Measurements from ENCODE around the gene TRIM28. TPM values are rescaled to one million over a fixed set of nuclear protein-coding genes. Genes with fewer than 3 reads are reported as not detected.

The TRIM28 gene
- total RNA-seq, 1 experiment from 2014 or later: 908 TPM

DNA sequence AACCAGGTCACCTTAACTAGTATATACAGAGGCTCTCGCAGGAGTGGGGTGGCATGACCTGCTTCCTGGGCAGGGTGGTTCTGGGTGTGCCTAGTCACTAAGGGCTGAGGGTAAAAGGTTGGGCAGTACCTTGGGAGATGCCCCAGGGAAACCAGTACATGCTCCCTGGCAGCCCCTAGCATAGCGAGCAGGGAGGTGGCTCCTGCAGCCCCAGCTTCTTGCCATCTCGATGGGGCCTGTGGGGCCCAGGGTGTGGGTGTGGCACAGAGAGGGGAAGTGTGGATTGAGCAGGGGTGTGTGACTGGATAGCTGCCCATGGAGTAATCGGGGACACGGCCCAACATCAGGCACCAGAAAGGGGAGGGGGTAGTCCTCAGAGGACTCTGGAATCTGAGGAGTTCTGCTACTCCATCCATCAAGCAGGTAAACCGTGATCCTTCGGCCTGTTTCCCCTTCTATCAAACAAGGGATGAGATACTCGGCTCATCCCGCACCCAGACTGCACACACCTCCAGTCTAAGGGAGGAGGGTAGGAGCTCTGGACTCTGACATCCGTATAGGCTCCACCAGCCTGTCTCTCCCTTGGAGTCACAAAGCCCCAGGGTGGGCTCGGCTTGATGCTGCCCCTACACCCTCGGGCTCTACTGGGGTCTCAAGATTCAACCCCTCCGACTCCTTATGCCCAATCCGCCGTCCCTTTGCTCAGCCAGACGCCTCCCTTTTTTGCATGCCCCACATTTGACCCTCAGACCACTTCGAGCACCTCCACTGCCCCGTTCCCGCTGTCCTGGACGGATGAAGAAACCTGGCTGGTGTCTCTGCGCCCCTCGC lies 25.4 kb upstream of the TRIM28 start:
- H2AFZ ChIP-seq (ENCODE audit: low read depth, low read length, poor library complexity, severe bottlenecking): no peak overlapping the region
- RAD21 ChIA-PET (ENCODE audit: low non-redundant PET in 1 of 2, low total read pairs in 2 of 2, uncharacterized antibody in 2 of 2, unreplicated experiment in 2 of 2): interaction anchor here in 1 of 2 experiments (2.2 kb wide), 1 partner anchor 36 kb away, joined by 6 read pairs; the partner anchor contains the start of gene CHMP2A

More for the DNA sequence above, 25.4 kb upstream of the TRIM28 start:
- peaks cover 15 to 42% of the 10 kb centered on the region in 2 experiments for H3K4me1 ChIP-seq (ENCODE audit: control insufficient read depth in 1 of 2, insufficient read depth in 2 of 2, low read length in 2 of 2)
- no TSS peak for BruUV-seq (replicated peaks)
- no peak for DNase-seq (ENCODE audit: low read depth, low spot score)
- no peaks in the 10 kb centered on the region for H4K20me1 ChIP-seq (ENCODE audit: insufficient read depth)
- H3K4me3 ChIP-seq (replicated peaks in 1 of 2; ENCODE audit: low read depth in 1 of 2, low read length in 2 of 2): peak overlapping the region; percentile 78 to 90
- H3K36me3 ChIP-seq (ENCODE audit: control insufficient read depth in 1 of 2, insufficient read depth in 2 of 2, low read length in 2 of 2): peaks cover 2 to 17% of the 10 kb centered on the region in 2 experiments; a peak in 2 of 4 replicates
- no peaks in the 10 kb centered on the region for H3K27me3 ChIP-seq (ENCODE audit: insufficient read depth, low read length)
- peak overlapping the region; percentile 91 for H3K27ac ChIP-seq (ENCODE audit: low read depth, low read length)
- TF ChIP-seq POLR2AphosphoS5 (IDR thresholded peaks at IDR 0.05; ENCODE audit: low read depth, low read length) (peak; percentile 63), RAD21 (IDR thresholded peaks at IDR 0.05; ENCODE audit: low read depth) (no peak), EZH2 (IDR thresholded peaks at IDR 0.05) (no peak), EGR1 (IDR thresholded peaks at IDR 0.05; ENCODE audit: low read depth) (no peak), CEBPB (IDR thresholded peaks at IDR 0.05; ENCODE audit: low read depth) (no peak), TCF7L2 (IDR thresholded peaks at IDR 0.05; ENCODE audit: borderline replicate concordance, extremely low read depth, insufficient read depth, insufficient read length) (no peak), CBX3 (IDR thresholded peaks at IDR 0.05; ENCODE audit: low read depth) (no peak), ZFX (IDR thresholded peaks at IDR 0.05) (no peak), POLR2A (IDR thresholded peaks at IDR 0.05; ENCODE audit: borderline replicate concordance, extremely low read depth, insufficient read depth, insufficient read length) (peak; percentile 32), SP1 (IDR thresholded peaks at IDR 0.05; ENCODE audit: low read depth) (no peak)
- TF ChIP-seq, protein P1, sequence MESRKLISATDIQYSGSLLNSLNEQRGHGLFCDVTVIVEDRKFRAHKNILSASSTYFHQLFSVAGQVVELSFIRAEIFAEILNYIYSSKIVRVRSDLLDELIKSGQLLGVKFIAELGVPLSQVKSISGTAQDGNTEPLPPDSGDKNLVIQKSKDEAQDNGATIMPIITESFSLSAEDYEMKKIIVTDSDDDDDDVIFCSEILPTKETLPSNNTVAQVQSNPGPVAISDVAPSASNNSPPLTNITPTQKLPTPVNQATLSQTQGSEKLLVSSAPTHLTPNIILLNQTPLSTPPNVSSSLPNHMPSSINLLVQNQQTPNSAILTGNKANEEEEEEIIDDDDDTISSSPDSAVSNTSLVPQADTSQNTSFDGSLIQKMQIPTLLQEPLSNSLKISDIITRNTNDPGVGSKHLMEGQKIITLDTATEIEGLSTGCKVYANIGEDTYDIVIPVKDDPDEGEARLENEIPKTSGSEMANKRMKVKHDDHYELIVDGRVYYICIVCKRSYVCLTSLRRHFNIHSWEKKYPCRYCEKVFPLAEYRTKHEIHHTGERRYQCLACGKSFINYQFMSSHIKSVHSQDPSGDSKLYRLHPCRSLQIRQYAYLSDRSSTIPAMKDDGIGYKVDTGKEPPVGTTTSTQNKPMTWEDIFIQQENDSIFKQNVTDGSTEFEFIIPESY (IDR thresholded peaks at IDR 0.05; ENCODE audit: extremely low read depth, insufficient replicate concordance, low read length): no peak
- TF ChIP-seq, protein P2, sequence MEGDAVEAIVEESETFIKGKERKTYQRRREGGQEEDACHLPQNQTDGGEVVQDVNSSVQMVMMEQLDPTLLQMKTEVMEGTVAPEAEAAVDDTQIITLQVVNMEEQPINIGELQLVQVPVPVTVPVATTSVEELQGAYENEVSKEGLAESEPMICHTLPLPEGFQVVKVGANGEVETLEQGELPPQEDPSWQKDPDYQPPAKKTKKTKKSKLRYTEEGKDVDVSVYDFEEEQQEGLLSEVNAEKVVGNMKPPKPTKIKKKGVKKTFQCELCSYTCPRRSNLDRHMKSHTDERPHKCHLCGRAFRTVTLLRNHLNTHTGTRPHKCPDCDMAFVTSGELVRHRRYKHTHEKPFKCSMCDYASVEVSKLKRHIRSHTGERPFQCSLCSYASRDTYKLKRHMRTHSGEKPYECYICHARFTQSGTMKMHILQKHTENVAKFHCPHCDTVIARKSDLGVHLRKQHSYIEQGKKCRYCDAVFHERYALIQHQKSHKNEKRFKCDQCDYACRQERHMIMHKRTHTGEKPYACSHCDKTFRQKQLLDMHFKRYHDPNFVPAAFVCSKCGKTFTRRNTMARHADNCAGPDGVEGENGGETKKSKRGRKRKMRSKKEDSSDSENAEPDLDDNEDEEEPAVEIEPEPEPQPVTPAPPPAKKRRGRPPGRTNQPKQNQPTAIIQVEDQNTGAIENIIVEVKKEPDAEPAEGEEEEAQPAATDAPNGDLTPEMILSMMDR (IDR thresholded peaks at IDR 0.05 in 2 of 3, conservative IDR thresholded peaks at IDR 0.05 in 1 of 3; ENCODE audit: borderline replicate concordance in 1 of 3, insufficient read depth in 1 of 3, low read depth in 2 of 3, low read length in 2 of 3): no peak
- H3K9ac ChIP-seq (ENCODE audit: low read length): peak overlapping the region; percentile 84
- H3K9me3 ChIP-seq (ENCODE audit: control insufficient read depth in 1 of 2, insufficient read depth in 1 of 2, low read depth in 1 of 2, low read length in 2 of 2): no peaks in the 10 kb centered on the region
- ATAC-seq: no peak
- no peaks in the 10 kb centered on the region for H3K9me2 ChIP-seq (ENCODE audit: insufficient read depth)
- peak overlapping the region; percentile 91 for H3K4me2 ChIP-seq (ENCODE audit: low read length)
- CTCF ChIA-PET: interaction anchor here (0.5 to 3.3 kb wide), 11 partner anchors 11 to 290 kb away, joined by 3 to 20 read pairs (median 4); partner anchors contain the start of genes CHMP2A, TRIM28, ZNF446 and ZNF497
- H3K79me2 ChIP-seq (ENCODE audit: insufficient read depth, low read length): peaks cover 49% of the 10 kb centered on the region
- intact Hi-C loops (cut with micrococcal nuclease): loop anchor here (1.0 to 5.0 kb wide), 3 partner anchors 26 to 301 kb away; partner anchors contain the start of genes TRIM28 and ZSCAN22
- POLR2A ChIA-PET: interaction anchor here (0.6 to 3.8 kb wide), 6 partner anchors 17 to 156 kb away, joined by 3 to 33 read pairs (median 8); partner anchors contain the start of genes CHMP2A, TRIM28 and ZNF497

Measured in HCT116 (cell line).